Caco-2 (cell line): ENCODE results near the gene ANP32B. TPM values are rescaled to one million over a fixed set of nuclear protein-coding genes. Genes with fewer than 3 reads are reported as not detected.

Source experiments
- BruUV-seq: library from RNA; stranded (reverse); fragments of 400-500 nt; replicated peaks from 2 replicates; lab custom pipeline; 2021; lab: Mats Ljungman, UMichigan
- CTCF ChIA-PET: fragments of 300-600 bp; sonication (Branson Sonifier 250); formaldehyde crosslinking; loops from one replicate; lab custom pipeline; 2022; ENCODE audit warnings: antibody characterized with exemption; lab: Charles Lee
- POLR2A ChIA-PET: fragments of 300-600 bp; sonication (Branson Sonifier 250); formaldehyde crosslinking; loops from one replicate; lab custom pipeline; 2022; ENCODE audit warnings: antibody characterized with exemption; lab: Charles Lee
- DNase-seq, 2 experiments: peaks; one replicate each; pipeline versions ENCODE4 v3.0.0 to v3.0.0-alpha.2; 2020 to 2022
- H3K27me3 ChIP-seq: replicated peaks from 2 replicates; pipeline ENCODE4 v1.6.0; 2011; ENCODE audit warnings: low read length; ENCODE audit not compliant: control insufficient read depth, insufficient read depth
- H3K36me3 ChIP-seq: 2 replicates; pipeline ENCODE4 v1.5.1; 2011; ENCODE audit warnings: low read length; ENCODE audit not compliant: control insufficient read depth, insufficient read depth
- H3K4me1 ChIP-seq: fragments of 250-450 bp; sonication (Bioruptor Pico); 2 replicates; pipeline ENCODE4 v1.5.1; 2020; ENCODE audit warnings: mild to moderate bottlenecking
- H3K4me3 ChIP-seq: 2 replicates; pipeline ENCODE4 v1.5.1; 2011; ENCODE audit warnings: low read depth, mild to moderate bottlenecking, control low read depth, low read length
- H3K9me3 ChIP-seq: fragments of 250-450 bp; sonication (Bioruptor Pico); 2 replicates; pipeline ENCODE4 v1.5.1; 2020; ENCODE audit warnings: mild to moderate bottlenecking, moderate library complexity
- H3K27ac Mint-ChIP-seq: one replicate; pipeline ENCODE4 v1.8.0; 2022; ENCODE audit warnings: mixed read lengths; ENCODE audit not compliant: unreplicated experiment
- H3K27me3 Mint-ChIP-seq: one replicate; pipeline ENCODE4 v1.8.0; 2022; ENCODE audit warnings: mixed read lengths; ENCODE audit not compliant: insufficient read depth, unreplicated experiment
- H3K36me3 Mint-ChIP-seq: one replicate; pipeline ENCODE4 v1.8.0; 2022; ENCODE audit warnings: mild to moderate bottlenecking, mixed read lengths; ENCODE audit not compliant: insufficient read depth, unreplicated experiment
- H3K4me1 Mint-ChIP-seq: one replicate; pipeline ENCODE4 v1.8.0; 2022; ENCODE audit warnings: low read depth, mixed read lengths; ENCODE audit not compliant: unreplicated experiment
- H3K4me3 Mint-ChIP-seq: one replicate; pipeline ENCODE4 v1.8.0; 2022; ENCODE audit warnings: mild to moderate bottlenecking, moderate library complexity, mixed read lengths; ENCODE audit not compliant: unreplicated experiment
- H3K9me3 Mint-ChIP-seq: one replicate; pipeline ENCODE4 v1.8.0; 2022; ENCODE audit warnings: mixed read lengths; ENCODE audit not compliant: unreplicated experiment
- intact Hi-C: fragments of 100-400 bp; cut with micrococcal nuclease; formaldehyde crosslinking; loops from one replicate; pipeline ENCODE4 v1.10.0; 2022; ENCODE audit not compliant: unreplicated experiment
- total RNA-seq: library from RNA; stranded (reverse); gene quantifications from 2 replicates; pipeline ENCODE4 v1.2.3, GENCODE V29; 2022
- TF ChIP-seq, protein P1 (sequence below), 2 experiments: fragments of 200-600 bp in 1 of 2; IDR thresholded peaks; 1 replicate in 1 of 2; 2 replicates in 1 of 2; pipeline versions ENCODE4 v1.5.1 to v1.8.0; 2011 to 2022; ENCODE audit warnings: antibody characterized with exemption in 1 of 2, control low read depth in 1 of 2, inconsistent platforms in 1 of 2, low read depth in 1 of 2, low read length in 1 of 2, mild to moderate bottlenecking in 1 of 2, moderate library complexity in 1 of 2; ENCODE audit not compliant: insufficient read depth in 1 of 2, severe bottlenecking in 1 of 2, unreplicated experiment in 1 of 2

The ANP32B gene
- total RNA-seq, 1 experiment from 2014 or later, result 317 TPM

DNA sequence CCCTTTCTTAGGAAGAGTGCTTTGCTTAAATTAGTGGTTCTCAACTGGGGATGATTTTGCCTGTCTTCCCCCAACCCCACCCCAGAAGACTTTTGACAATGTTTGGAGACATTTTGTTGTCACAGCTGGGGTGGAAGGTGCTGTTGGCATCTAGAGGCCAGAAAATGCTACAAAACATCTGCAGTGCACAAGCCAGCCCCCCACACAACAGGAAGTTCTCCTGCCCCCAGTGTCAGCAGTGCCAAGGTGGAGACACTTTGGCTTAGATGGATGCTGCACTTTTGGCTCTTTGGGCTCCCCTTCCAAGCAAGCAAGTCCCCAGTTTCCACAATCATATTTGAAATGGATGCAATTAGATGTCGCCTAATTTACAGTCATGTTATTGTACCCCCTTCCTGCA lies 47.9 kb upstream of the ANP32B start:
- peaks cover 2% of the 10 kb centered on the region; the same call in 1 of the 2 replicates for H3K27me3 ChIP-seq
- no peaks in the 10 kb centered on the region for H3K36me3 ChIP-seq

DNA sequence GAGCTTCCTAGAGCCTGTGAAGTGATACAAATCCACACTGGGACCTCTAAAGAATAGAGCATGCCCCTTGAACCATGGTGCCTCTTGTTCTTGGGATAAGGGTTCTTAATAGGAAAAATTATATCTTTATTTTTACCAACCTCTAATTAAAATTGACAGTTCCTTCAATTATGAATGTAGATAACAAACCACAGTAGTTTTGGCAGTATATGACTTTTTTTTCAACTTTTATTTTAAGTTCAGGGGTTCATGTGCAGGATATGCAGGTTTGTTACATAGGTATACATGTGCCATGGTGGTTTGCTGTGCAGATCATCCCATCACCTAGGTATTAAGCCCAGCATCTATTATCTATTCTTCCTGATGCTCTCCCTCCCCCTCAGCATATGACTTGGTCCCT lies 46.1 kb upstream of the ANP32B start:
- Histone ChIP-seq H3K27me3 (no peaks in the 10 kb centered on the region), H3K4me3 (no peak overlapping the region), H3K4me1 (no peaks in the 10 kb centered on the region), H3K9me3 (no peaks in the 10 kb centered on the region), H3K36me3 (no peaks in the 10 kb centered on the region)
- no peaks in the 10 kb centered on the region for H3K36me3 Mint-ChIP-seq
- H3K27me3 Mint-ChIP-seq, result peaks cover 18% of the 10 kb centered on the region
- CTCF ChIA-PET, result no interaction called here
- H3K4me1 Mint-ChIP-seq, result no peaks in the 10 kb centered on the region
- TF ChIP-seq, protein P1, sequence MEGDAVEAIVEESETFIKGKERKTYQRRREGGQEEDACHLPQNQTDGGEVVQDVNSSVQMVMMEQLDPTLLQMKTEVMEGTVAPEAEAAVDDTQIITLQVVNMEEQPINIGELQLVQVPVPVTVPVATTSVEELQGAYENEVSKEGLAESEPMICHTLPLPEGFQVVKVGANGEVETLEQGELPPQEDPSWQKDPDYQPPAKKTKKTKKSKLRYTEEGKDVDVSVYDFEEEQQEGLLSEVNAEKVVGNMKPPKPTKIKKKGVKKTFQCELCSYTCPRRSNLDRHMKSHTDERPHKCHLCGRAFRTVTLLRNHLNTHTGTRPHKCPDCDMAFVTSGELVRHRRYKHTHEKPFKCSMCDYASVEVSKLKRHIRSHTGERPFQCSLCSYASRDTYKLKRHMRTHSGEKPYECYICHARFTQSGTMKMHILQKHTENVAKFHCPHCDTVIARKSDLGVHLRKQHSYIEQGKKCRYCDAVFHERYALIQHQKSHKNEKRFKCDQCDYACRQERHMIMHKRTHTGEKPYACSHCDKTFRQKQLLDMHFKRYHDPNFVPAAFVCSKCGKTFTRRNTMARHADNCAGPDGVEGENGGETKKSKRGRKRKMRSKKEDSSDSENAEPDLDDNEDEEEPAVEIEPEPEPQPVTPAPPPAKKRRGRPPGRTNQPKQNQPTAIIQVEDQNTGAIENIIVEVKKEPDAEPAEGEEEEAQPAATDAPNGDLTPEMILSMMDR (IDR thresholded peaks at IDR 0.05; ENCODE audit: insufficient read depth in 1 of 2, low read depth in 1 of 2, low read length in 1 of 2, severe bottlenecking in 1 of 2, unreplicated experiment in 1 of 2), result no peak
- DNase-seq, result no peak
- intact Hi-C loops, result no loop called here
- no peaks in the 10 kb centered on the region for H3K9me3 Mint-ChIP-seq
- BruUV-seq, result no TSS peak
- H3K27ac Mint-ChIP-seq, result no peak overlapping the region
- POLR2A ChIA-PET, result interaction anchor here (0.6 kb wide), 2 partner anchors 15 kb away, joined by 3 read pairs; partner anchors contain the start of gene TRMO
- H3K4me3 Mint-ChIP-seq, result no peak overlapping the region

More for the DNA sequence above, 47.9 kb upstream of the ANP32B start:
- no peak overlapping the region for H3K4me3 Mint-ChIP-seq
- H3K4me1 Mint-ChIP-seq, result no peaks in the 10 kb centered on the region
- no peaks in the 10 kb centered on the region for H3K36me3 Mint-ChIP-seq
- H3K4me3 ChIP-seq, result no peak overlapping the region
- no peak for DNase-seq
- no peaks in the 10 kb centered on the region for H3K9me3 ChIP-seq
- no TSS peak for BruUV-seq
- H3K27ac Mint-ChIP-seq, result no peak overlapping the region
- TF ChIP-seq, protein P1 (IDR thresholded peaks at IDR 0.05; ENCODE audit: insufficient read depth in 1 of 2, low read depth in 1 of 2, low read length in 1 of 2, severe bottlenecking in 1 of 2, unreplicated experiment in 1 of 2), result no peak
- ChIA-PET POLR2A (interaction anchor here (0.5 kb wide), 1 partner anchor 75 kb away, joined by 4 read pairs; no protein-coding TSS in a partner anchor), CTCF (interaction anchor here (1.0 kb wide), 1 partner anchor 13 kb away, joined by 3 read pairs; the partner anchor contains the start of gene TRMO)
- H3K27me3 Mint-ChIP-seq, result peaks cover 11% of the 10 kb centered on the region
- H3K4me1 ChIP-seq, result no peaks in the 10 kb centered on the region
- intact Hi-C loops, result no loop called here
- H3K9me3 Mint-ChIP-seq, result no peaks in the 10 kb centered on the region

DNA sequence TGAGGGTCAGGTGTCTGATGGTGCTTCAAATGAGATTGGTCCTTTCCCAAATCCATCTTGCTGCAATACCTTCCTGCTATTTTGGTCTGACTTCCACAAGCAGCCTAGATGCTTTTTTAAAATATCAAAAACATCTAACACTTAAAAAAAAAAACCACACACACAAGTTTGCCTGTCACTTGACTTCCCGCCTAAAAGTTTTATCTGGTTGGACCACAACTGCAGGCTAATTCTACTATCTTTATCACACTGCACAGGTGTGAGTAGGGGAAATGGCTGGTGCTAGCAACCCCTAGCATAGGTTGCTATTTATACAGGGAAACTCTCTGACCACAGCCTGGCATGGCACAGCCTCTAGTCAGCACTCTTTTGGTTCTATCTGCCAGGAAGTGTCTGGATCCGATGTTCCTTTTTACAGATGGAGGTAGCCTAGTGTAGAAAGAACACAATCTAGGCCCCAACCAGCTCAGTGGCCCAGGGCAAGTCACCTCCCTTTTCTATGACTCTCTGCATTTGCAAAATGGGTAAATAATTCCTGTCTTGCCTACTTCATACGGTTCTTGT lies 45.0 kb upstream of the ANP32B start, which contains the start of gene HEMGN:
TSS of gene HEMGN (minus strand) at position 92 of the 564 bp plus-strand sequence. CDS start at position 56, 36 bp downstream.
- Histone ChIP-seq H3K9me3 (no peaks in the 10 kb centered on the region), H3K4me1 (no peaks in the 10 kb centered on the region), H3K36me3 (no peaks in the 10 kb centered on the region), H3K27me3 (no peaks in the 10 kb centered on the region), H3K4me3 (no peak within 1 kb of the TSS)
- Mint-ChIP-seq H3K27me3 (peaks cover 18% of the 10 kb centered on the region), H3K4me1 (no peaks in the 10 kb centered on the region), H3K4me3 (no peak within 1 kb of the TSS), H3K9me3 (no peaks in the 10 kb centered on the region), H3K36me3 (no peaks in the 10 kb centered on the region), H3K27ac (no peak within 1 kb of the TSS)
- ChIA-PET POLR2A (interaction anchor here (0.6 kb wide), 1 partner anchor 14 kb away, joined by 3 read pairs; no protein-coding TSS in a partner anchor), CTCF (no interaction called here)
- DNase-seq, result no peak
- intact Hi-C loops, result no loop called here
- no TSS peak for BruUV-seq
- TF ChIP-seq, protein P1 (IDR thresholded peaks at IDR 0.05; ENCODE audit: insufficient read depth in 1 of 2, low read depth in 1 of 2, low read length in 1 of 2, severe bottlenecking in 1 of 2, unreplicated experiment in 1 of 2), result no peak
